WERI-Rb-1 (cell line): ENCODE data around the gene ARG2.

ENCODE experiments used
- DNase-seq: peaks from one replicate; pipeline ENCODE4 v3.0.0-alpha.2; 2020
- H3K27ac ChIP-seq: fragments of 250-450 bp; sonication (Bioruptor Pico); 2 replicates; pipeline ENCODE4 v1.5.1; 2020; ENCODE audit warnings: mild to moderate bottlenecking, moderate library complexity
- H3K27me3 ChIP-seq: fragments of 250-450 bp; sonication (Bioruptor Pico); 2 replicates; pipeline ENCODE4 v1.5.1; 2021; ENCODE audit warnings: mild to moderate bottlenecking, low read depth, moderate library complexity; ENCODE audit not compliant: insufficient read depth, severe bottlenecking
- H3K36me3 ChIP-seq: fragments of 250-450 bp; sonication (Bioruptor Pico); 2 replicates; pipeline ENCODE4 v1.5.1; 2020; ENCODE audit warnings: mild to moderate bottlenecking, moderate library complexity
- H3K4me3 ChIP-seq: 2 replicates; pipeline ENCODE4 v1.5.1; 2011; ENCODE audit warnings: low read depth, mild to moderate bottlenecking, control low read depth, low read length
- H3K9me3 ChIP-seq: fragments of 250-450 bp; sonication (Bioruptor Pico); 2 replicates; pipeline ENCODE4 v1.5.1; 2021; ENCODE audit warnings: mild to moderate bottlenecking, moderate library complexity; ENCODE audit not compliant: severe bottlenecking
- CTCF ChIP-seq: IDR thresholded peaks from 2 replicates; pipeline ENCODE4 v1.5.1; 2011; ENCODE audit warnings: low read depth, mild to moderate bottlenecking, control low read depth, inconsistent platforms, low read length

ARG2 gene

GRCh38 chr14:67641902-67642749 is 22.4 kb downstream of the ARG2 start:
- Histone ChIP-seq H3K9me3 (no peaks in the 10 kb centered on the region), H3K4me3 (no peak overlapping the region), H3K27ac (no peak overlapping the region), H3K36me3 (peaks cover 49% of the 10 kb centered on the region), H3K27me3 (no peaks in the 10 kb centered on the region)
- TF ChIP-seq CTCF, result no peak
- DNase-seq, result no peak

GRCh38 chr14:67643713-67644112 is 24.0 kb downstream of the ARG2 start:
- no peaks in the 10 kb centered on the region for H3K27me3 ChIP-seq
- no peaks in the 10 kb centered on the region for H3K9me3 ChIP-seq
- H3K4me3 ChIP-seq, result no peak overlapping the region
- no peak for TF ChIP-seq CTCF
- no peak overlapping the region for H3K27ac ChIP-seq
- H3K36me3 ChIP-seq, result peaks cover 65% of the 10 kb centered on the region
- no peak for DNase-seq

- TF ChIP-seq CTCF, result no peak
- DNase-seq, result no peak
- Histone ChIP-seq H3K36me3 (peaks cover 69% of the 10 kb centered on the region), H3K9me3 (no peaks in the 10 kb centered on the region), H3K27me3 (no peaks in the 10 kb centered on the region), H3K4me3 (no peak overlapping the region), H3K27ac (no peak overlapping the region)
Observed at GRCh38 chr14:67644428-67644827, 24.7 kb downstream of the ARG2 start.

- no peaks in the 10 kb centered on the region for H3K27me3 ChIP-seq
- DNase-seq, result no peak
- peaks cover 78% of the 10 kb centered on the region for H3K36me3 ChIP-seq
- H3K9me3 ChIP-seq, result no peaks in the 10 kb centered on the region
- no peak overlapping the region for H3K4me3 ChIP-seq
- H3K27ac ChIP-seq, result no peak overlapping the region
- TF ChIP-seq CTCF, result no peak
Observed at GRCh38 chr14:67645414-67645813, 25.7 kb downstream of the ARG2 start.

- no peak for DNase-seq
- H3K9me3 ChIP-seq, result no peaks in the 10 kb centered on the region
- H3K36me3 ChIP-seq, result peaks cover 82% of the 10 kb centered on the region
- no peaks in the 10 kb centered on the region for H3K27me3 ChIP-seq
- no peak overlapping the region for H3K27ac ChIP-seq
- no peak overlapping the region for H3K4me3 ChIP-seq
- no peak for TF ChIP-seq CTCF
Observed at GRCh38 chr14:67646131-67646530, 26.4 kb downstream of the ARG2 start.

- peaks cover 85% of the 10 kb centered on the region for H3K36me3 ChIP-seq
- no peak overlapping the region for H3K4me3 ChIP-seq
- H3K27me3 ChIP-seq, result no peaks in the 10 kb centered on the region
- no peak overlapping the region for H3K27ac ChIP-seq
- DNase-seq, result no peak
- TF ChIP-seq CTCF, result no peak
- no peaks in the 10 kb centered on the region for H3K9me3 ChIP-seq
Observed at GRCh38 chr14:67650151-67650550, 30.4 kb downstream of the ARG2 start.
